WTC11 (cell line): ENCODE measurements around the gene FAM107B. TPM values are rescaled to one million over a fixed set of nuclear protein-coding genes. Genes with fewer than 3 reads are reported as not detected.

Experiments used
- ATAC-seq: fragments of 200-7000 bp; cut with Tn5 transposase; 2 replicates; pipeline ENCODE4 v1.10.0; 2021; ENCODE audit warnings: mild to moderate bottlenecking, moderate library complexity
- CTCF ChIA-PET: fragments of 300-600 bp; sonication (Branson Sonifier 250); formaldehyde crosslinking; loops from one replicate; lab custom pipeline; 2021; ENCODE audit warnings: antibody characterized with exemption; lab: Charles Lee
- POLR2A ChIA-PET: fragments of 350-600 bp; sonication (Branson Sonifier 250); formaldehyde crosslinking; loops from one replicate; lab custom pipeline; 2021; ENCODE audit warnings: antibody characterized with exemption; lab: Charles Lee
- DNase-seq: peaks from one replicate; pipeline ENCODE4 v3.0.0; 2021; ENCODE audit warnings: low spot score
- H3K27ac Mint-ChIP-seq: 2 replicates; pipeline ENCODE4 v1.8.0; 2021; ENCODE audit warnings: mixed read lengths
- H3K27me3 Mint-ChIP-seq: 2 replicates; pipeline ENCODE4 v1.8.0; 2021; ENCODE audit warnings: low read depth, mild to moderate bottlenecking, moderate library complexity, mixed read lengths
- H3K36me3 Mint-ChIP-seq: 2 replicates; pipeline ENCODE4 v1.8.0; 2021; ENCODE audit warnings: mixed read lengths
- H3K4me1 Mint-ChIP-seq: 2 replicates; pipeline ENCODE4 v1.8.0; 2022; ENCODE audit warnings: mixed read lengths
- H3K4me3 Mint-ChIP-seq: 2 replicates; pipeline ENCODE4 v1.8.0; 2021; ENCODE audit warnings: mild to moderate bottlenecking, moderate library complexity, mixed read lengths
- H3K9me3 Mint-ChIP-seq: 2 replicates; pipeline ENCODE4 v1.8.0; 2021; ENCODE audit warnings: mixed read lengths
- ATF3 ChIP-seq: sonication (generic); formaldehyde crosslinking; conservative IDR thresholded peaks from 2 replicates; pipeline ENCODE4 v1.8.1; 2022; ENCODE audit warnings: mild to moderate bottlenecking, missing genetic modification reagents
- ATF6 ChIP-seq: sonication (generic); formaldehyde crosslinking; IDR thresholded peaks from 2 replicates; pipeline ENCODE4 v1.8.1; 2023; ENCODE audit warnings: mild to moderate bottlenecking, missing genetic modification reagents
- CREM ChIP-seq: sonication (generic); formaldehyde crosslinking; IDR thresholded peaks from 2 replicates; pipeline ENCODE4 v1.8.1; 2022; ENCODE audit warnings: mild to moderate bottlenecking, missing genetic modification reagents, moderate library complexity
- E2F5 ChIP-seq: sonication (generic); formaldehyde crosslinking; IDR thresholded peaks from 2 replicates; pipeline ENCODE4 v1.8.1; 2022; ENCODE audit warnings: mild to moderate bottlenecking, moderate library complexity, missing genetic modification reagents
- ELF4 ChIP-seq: sonication (generic); formaldehyde crosslinking; IDR thresholded peaks from 2 replicates; pipeline ENCODE4 v1.8.1; 2022; ENCODE audit warnings: low read depth, mild to moderate bottlenecking, moderate library complexity, missing genetic modification reagents
- GABPB1 ChIP-seq: sonication (generic); formaldehyde crosslinking; IDR thresholded peaks from 2 replicates; pipeline ENCODE4 v1.8.1; 2023; ENCODE audit warnings: mild to moderate bottlenecking, missing genetic modification reagents
- GRHL2 ChIP-seq: fragments of 250-450 bp; sonication (Bioruptor Pico); IDR thresholded peaks from 2 replicates; pipeline ENCODE4 v1.8.0; 2022; ENCODE audit warnings: mild to moderate bottlenecking, moderate library complexity; ENCODE audit not compliant: insufficient replicate concordance, severe bottlenecking
- HMGXB4 ChIP-seq: sonication (generic); formaldehyde crosslinking; IDR thresholded peaks from 2 replicates; pipeline ENCODE4 v1.8.1; 2023; ENCODE audit warnings: mild to moderate bottlenecking, moderate library complexity, missing genetic modification reagents
- NFYB ChIP-seq: sonication (generic); formaldehyde crosslinking; conservative IDR thresholded peaks from 2 replicates; pipeline ENCODE4 v1.8.0; 2022; ENCODE audit warnings: low read depth, missing genetic modification reagents
- OVOL2 ChIP-seq: fragments of 250-450 bp; sonication (Bioruptor Pico); IDR thresholded peaks from 2 replicates; pipeline ENCODE4 v1.9.0; 2021; ENCODE audit warnings: mild to moderate bottlenecking, borderline replicate concordance
- SMAD4 ChIP-seq: sonication (generic); formaldehyde crosslinking; IDR thresholded peaks from 2 replicates; pipeline ENCODE4 v1.8.0; 2022; ENCODE audit warnings: mild to moderate bottlenecking, missing genetic modification reagents
- SOX15 ChIP-seq: fragments of 250-450 bp; sonication (Bioruptor Pico); IDR thresholded peaks from 2 replicates; pipeline ENCODE4 v1.9.0; 2021; ENCODE audit warnings: mild to moderate bottlenecking
- STAT6 ChIP-seq: sonication (generic); formaldehyde crosslinking; conservative IDR thresholded peaks from 2 replicates; pipeline ENCODE4 v1.8.1; 2023; ENCODE audit warnings: mild to moderate bottlenecking, low read depth, missing genetic modification reagents, moderate library complexity
- USF1 ChIP-seq: sonication (generic); formaldehyde crosslinking; IDR thresholded peaks from 2 replicates; pipeline ENCODE4 v1.8.0; 2022; ENCODE audit warnings: mild to moderate bottlenecking, missing genetic modification reagents
- ZMAT4 ChIP-seq: fragments of 250-450 bp; sonication (Bioruptor Pico); IDR thresholded peaks from 2 replicates; pipeline ENCODE4 v1.9.0; 2021; ENCODE audit warnings: mild to moderate bottlenecking
- ZNF121 ChIP-seq: sonication (generic); formaldehyde crosslinking; IDR thresholded peaks from 2 replicates; pipeline ENCODE4 v1.8.0; 2023; ENCODE audit warnings: missing genetic modification reagents
- ZNF138 ChIP-seq: sonication (generic); formaldehyde crosslinking; conservative IDR thresholded peaks from 2 replicates; pipeline ENCODE4 v1.8.1; 2022; ENCODE audit warnings: mild to moderate bottlenecking, moderate library complexity, missing genetic modification reagents
- ZNF396 ChIP-seq: fragments of 250-450 bp; sonication (Bioruptor Pico); IDR thresholded peaks from 2 replicates; pipeline ENCODE4 v1.8.0; 2021; ENCODE audit warnings: mild to moderate bottlenecking, moderate library complexity, borderline replicate concordance
- ZNF423 ChIP-seq: fragments of 250-450 bp; sonication (Bioruptor Pico); IDR thresholded peaks from 2 replicates; pipeline ENCODE4 v2.1.2; 2022; ENCODE audit warnings: mild to moderate bottlenecking, moderate library complexity
- total RNA-seq: library from RNA; stranded (reverse); gene quantifications from 3 replicates; pipeline ENCODE4 v1.2.3, GENCODE V29; 2021

The FAM107B gene
- total RNA-seq, 1 experiment from 2014 or later = 22.4 TPM

- Mint-ChIP-seq H3K4me3 (no peak overlapping the region), H3K27ac (peak overlapping the region; percentile 64), H3K27me3 (no peaks in the 10 kb centered on the region), H3K9me3 (no peaks in the 10 kb centered on the region), H3K4me1 (peaks cover 3% of the 10 kb centered on the region; the same call in 1 of the 2 replicates), H3K36me3 (no peaks in the 10 kb centered on the region; the same call in 1 of the 2 replicates)
- POLR2A ChIA-PET = no interaction called here
- CTCF ChIA-PET = no interaction called here
- TF ChIP-seq ZNF396 (CRISPR knock-in tag) (no peak), STAT6 (no peak), ZMAT4 (CRISPR knock-in tag) (no peak), E2F5 (CRISPR knock-in tag) (no peak), ZNF121 (CRISPR knock-in tag) (no peak), ATF6 (CRISPR knock-in tag) (no peak), GABPB1 (no peak), ZNF138 (CRISPR knock-in tag) (no peak), ZNF423 (CRISPR knock-in tag) (no peak), NFYB (no peak), GRHL2 (CRISPR knock-in tag) (no peak), SMAD4 (CRISPR knock-in tag) (no peak), CREM (no peak), SOX15 (CRISPR knock-in tag) (no peak), HMGXB4 (CRISPR knock-in tag) (no peak), ELF4 (CRISPR knock-in tag) (no peak), ATF3 (no peak), OVOL2 (CRISPR knock-in tag) (no peak), USF1 (no peak)
- no peak for ATAC-seq
- no peak for DNase-seq
These were observed 242.7 kb downstream of the FAM107B start for GRCh38 chr10:14531974-14532373.
